DOHH2 (cell line): Measurements from ENCODE around the gene CNPY4.

ENCODE experiments used
- CTCF ChIP-seq: fragments of 200-600 bp; sonication (generic); IDR thresholded peaks from one replicate; pipeline ENCODE4 v1.5.1; 2014; ENCODE audit warnings: antibody characterized with exemption, mild to moderate bottlenecking, low read depth, low read length; ENCODE audit not compliant: poor library complexity, severe bottlenecking
- EZH2phosphoT487 ChIP-seq: fragments of 200-600 bp; sonication (generic); IDR thresholded peaks from 2 replicates; pipeline ENCODE4 v1.6.1; 2017; ENCODE audit warnings: borderline replicate concordance, mild to moderate bottlenecking, antibody characterized with exemption, low read length, moderate library complexity, mixed read lengths

DNA sequence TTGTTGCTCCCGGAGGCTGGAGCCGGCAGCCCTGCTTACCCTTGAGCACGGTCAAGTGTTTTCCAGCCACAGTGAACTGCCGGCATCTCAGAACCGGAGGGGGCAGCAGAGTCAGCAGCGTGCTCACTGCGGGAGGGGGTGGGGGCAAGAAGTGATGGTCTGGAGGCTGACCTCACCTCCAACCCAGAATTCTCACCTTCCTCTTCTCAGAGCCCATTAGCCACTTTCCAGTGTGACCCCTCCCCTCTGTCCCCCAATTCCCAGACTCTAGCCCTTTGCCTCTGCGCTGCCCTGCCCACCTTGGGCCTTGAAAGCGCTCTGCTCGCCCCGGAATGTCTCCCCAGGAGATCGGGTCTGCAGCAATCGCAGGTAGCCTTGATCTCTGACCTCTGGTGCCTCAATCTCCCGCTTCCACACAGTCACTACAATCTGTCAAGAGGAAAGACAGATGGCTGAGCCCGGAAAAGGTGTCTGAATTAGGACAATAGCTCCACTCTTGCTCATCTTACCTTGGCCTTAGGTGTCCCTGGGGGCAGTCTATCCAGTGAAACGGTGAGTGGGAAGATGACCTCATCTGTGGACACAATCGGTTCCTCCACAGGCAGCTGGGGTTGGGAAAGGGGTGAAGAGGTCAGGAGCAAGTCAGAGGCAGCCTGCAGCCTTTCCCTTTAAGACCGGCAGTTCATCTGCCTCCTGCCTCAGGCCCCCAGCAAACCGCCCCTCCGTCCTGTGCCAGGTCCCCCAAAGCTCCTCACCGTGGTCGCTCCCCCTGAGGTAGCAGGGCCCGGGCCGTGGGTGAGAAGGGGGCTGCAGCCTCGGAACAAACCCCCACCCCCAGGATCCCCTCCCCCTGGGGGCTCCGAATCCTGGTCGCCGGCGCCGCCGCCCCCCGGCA lies 38.1 kb downstream of the CNPY4 start:
- TF ChIP-seq CTCF, result no peak
- TF ChIP-seq EZH2phosphoT487, result no peak
